DOHH2 (cell line): ENCODE results near the gene CEP350.

Experiments used
- H3F3A ChIP-seq: fragments of 200-600 bp; sonication (generic), shearing (Covaris generic); 2 replicates; pipeline ENCODE4 v1.6.0; 2016; ENCODE audit warnings: antibody characterized with exemption, mild to moderate bottlenecking; ENCODE audit not compliant: control insufficient read depth, insufficient read depth
- H3K27ac ChIP-seq: fragments of 200-600 bp; sonication (generic); 2 replicates; pipeline ENCODE4 v1.5.1; 2014; ENCODE audit warnings: low read depth, mild to moderate bottlenecking, low read length, moderate library complexity
- H3K27me3 ChIP-seq: fragments of 200-600 bp; sonication (generic); 2 replicates; pipeline ENCODE4 v1.6.1; 2014; ENCODE audit warnings: mild to moderate bottlenecking, low read length, mixed read lengths; ENCODE audit not compliant: control insufficient read depth
- H3K36me3 ChIP-seq: fragments of 200-600 bp; sonication (generic); 2 replicates; pipeline ENCODE4 v1.6.1; 2014; ENCODE audit warnings: mild to moderate bottlenecking, low read length, moderate library complexity, mixed read lengths; ENCODE audit not compliant: control insufficient read depth
- H3K4me1 ChIP-seq: fragments of 200-600 bp; sonication (generic); 2 replicates; pipeline ENCODE4 v1.6.1; 2014; ENCODE audit warnings: mild to moderate bottlenecking, low read length, mixed read lengths; ENCODE audit not compliant: control insufficient read depth
- H3K4me2 ChIP-seq: fragments of 200-600 bp; sonication (generic); 2 replicates; pipeline ENCODE4 v1.6.0; 2014; ENCODE audit warnings: mild to moderate bottlenecking, low read length, moderate library complexity
- H3K4me3 ChIP-seq: fragments of 200-600 bp; sonication (generic); 2 replicates; pipeline ENCODE4 v1.5.1; 2014; ENCODE audit warnings: mild to moderate bottlenecking, low read length, mixed read lengths
- H3K79me2 ChIP-seq: fragments of 200-600 bp; sonication (generic); 2 replicates; pipeline ENCODE4 v1.6.1; 2014; ENCODE audit warnings: mild to moderate bottlenecking, low read length, mixed read lengths; ENCODE audit not compliant: control insufficient read depth
- H3K9me2 ChIP-seq: fragments of 200-600 bp; sonication (generic); replicated peaks from 2 replicates; pipeline ENCODE4 v1.6.1; 2014; ENCODE audit warnings: mild to moderate bottlenecking, low read length, mixed read lengths; ENCODE audit not compliant: control insufficient read depth
- H3K9me3 ChIP-seq: fragments of 200-600 bp; sonication (generic); 2 replicates; pipeline ENCODE4 v1.6.1; 2014; ENCODE audit warnings: antibody characterized with exemption, low read length, mixed read lengths; ENCODE audit not compliant: control insufficient read depth, insufficient read depth
- H4K20me1 ChIP-seq: fragments of 200-600 bp; sonication (generic); 2 replicates; pipeline ENCODE4 v1.6.0; 2014; ENCODE audit warnings: low read depth, mild to moderate bottlenecking, antibody characterized with exemption, low read length, moderate library complexity; ENCODE audit not compliant: control insufficient read depth, insufficient read depth
- CTCF ChIP-seq: fragments of 200-600 bp; sonication (generic); IDR thresholded peaks from one replicate; pipeline ENCODE4 v1.5.1; 2014; ENCODE audit warnings: antibody characterized with exemption, mild to moderate bottlenecking, low read depth, low read length; ENCODE audit not compliant: poor library complexity, severe bottlenecking
- EZH2phosphoT487 ChIP-seq: fragments of 200-600 bp; sonication (generic); IDR thresholded peaks from 2 replicates; pipeline ENCODE4 v1.6.1; 2017; ENCODE audit warnings: borderline replicate concordance, mild to moderate bottlenecking, antibody characterized with exemption, low read length, moderate library complexity, mixed read lengths

Gene CEP350

DNA sequence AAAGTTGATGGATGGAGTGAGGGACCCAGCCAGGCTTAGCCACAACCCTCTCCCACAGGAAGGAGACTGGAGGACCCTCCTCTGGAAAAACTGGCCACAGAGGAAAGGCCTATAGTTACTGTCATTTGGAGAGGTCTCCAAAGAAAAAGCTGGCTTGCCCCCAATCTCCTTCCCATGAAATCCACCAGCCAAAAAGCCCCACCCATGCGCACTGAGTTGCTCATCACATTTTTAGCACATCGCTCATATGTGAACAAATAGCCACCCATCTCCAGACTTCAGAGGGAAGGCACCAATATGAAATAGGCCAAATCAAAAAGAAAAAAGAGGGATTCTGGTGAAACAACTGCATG is 163.1 kb downstream of the CEP350 start:
- TF ChIP-seq CTCF, result no peak
- TF ChIP-seq EZH2phosphoT487, result no peak
- Histone ChIP-seq H3K9me2 (no peaks in the 10 kb centered on the region), H3K79me2 (no peaks in the 10 kb centered on the region), H4K20me1 (no peaks in the 10 kb centered on the region), H3K4me1 (no peaks in the 10 kb centered on the region), H3K4me2 (no peak overlapping the region), H3K27me3 (no peaks in the 10 kb centered on the region), H3K36me3 (no peaks in the 10 kb centered on the region), H3F3A (no peaks in the 10 kb centered on the region), H3K9me3 (no peaks in the 10 kb centered on the region), H3K27ac (no peak overlapping the region), H3K4me3 (no peak overlapping the region)

GRCh38 chr1:180119837-180120236 is 165.2 kb downstream of the CEP350 start:
- H3F3A ChIP-seq, result no peaks in the 10 kb centered on the region
- H3K4me1 ChIP-seq, result no peaks in the 10 kb centered on the region
- H3K36me3 ChIP-seq, result no peaks in the 10 kb centered on the region
- H3K79me2 ChIP-seq, result no peaks in the 10 kb centered on the region
- H3K27me3 ChIP-seq, result no peaks in the 10 kb centered on the region
- H4K20me1 ChIP-seq, result no peaks in the 10 kb centered on the region
- H3K4me3 ChIP-seq, result no peak overlapping the region
- no peak overlapping the region for H3K27ac ChIP-seq
- TF ChIP-seq EZH2phosphoT487 (no peak), CTCF (no peak)
- H3K9me2 ChIP-seq, result no peaks in the 10 kb centered on the region
- no peak overlapping the region for H3K4me2 ChIP-seq
- no peaks in the 10 kb centered on the region for H3K9me3 ChIP-seq

DNA sequence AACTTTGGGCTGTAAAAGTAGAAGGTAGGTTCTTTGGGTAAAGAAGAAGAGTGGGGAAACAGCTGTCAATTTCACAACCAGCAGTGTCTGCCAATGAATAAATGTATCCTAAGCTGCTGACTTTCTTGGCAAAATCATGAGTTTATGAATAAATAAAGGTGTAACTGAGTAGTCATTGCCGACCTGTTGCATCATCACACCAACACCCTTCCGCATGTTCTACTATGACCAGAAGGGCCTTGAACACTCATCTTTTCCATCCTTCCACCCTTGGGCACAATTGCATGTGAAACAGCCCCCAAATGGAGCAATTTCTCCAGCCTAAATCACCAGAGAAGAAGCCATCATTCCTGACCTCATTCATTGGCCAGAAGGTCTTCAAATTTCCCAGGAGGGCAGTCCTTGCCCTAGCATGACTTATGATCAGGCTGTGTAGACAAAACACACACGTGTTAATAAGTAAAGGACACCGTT is 168.9 kb downstream of the CEP350 start:
- H3K4me3 ChIP-seq, result no peak overlapping the region
- H3K27me3 ChIP-seq, result no peaks in the 10 kb centered on the region
- H3K27ac ChIP-seq, result no peak overlapping the region
- no peaks in the 10 kb centered on the region for H3K36me3 ChIP-seq
- H3K4me2 ChIP-seq, result no peak overlapping the region
- TF ChIP-seq CTCF (no peak), EZH2phosphoT487 (no peak)
- H4K20me1 ChIP-seq, result no peaks in the 10 kb centered on the region
- no peaks in the 10 kb centered on the region for H3K9me3 ChIP-seq
- no peaks in the 10 kb centered on the region for H3K79me2 ChIP-seq
- no peaks in the 10 kb centered on the region for H3K9me2 ChIP-seq
- no peaks in the 10 kb centered on the region for H3F3A ChIP-seq
- H3K4me1 ChIP-seq, result no peaks in the 10 kb centered on the region

- Histone ChIP-seq H3K27ac (no peak overlapping the region), H3K9me3 (no peaks in the 10 kb centered on the region), H3F3A (no peaks in the 10 kb centered on the region), H3K4me3 (no peak overlapping the region), H3K4me1 (no peaks in the 10 kb centered on the region), H3K9me2 (no peaks in the 10 kb centered on the region), H3K27me3 (no peaks in the 10 kb centered on the region; the same call in 1 of the 2 replicates), H3K4me2 (no peak overlapping the region), H3K36me3 (no peaks in the 10 kb centered on the region), H3K79me2 (no peaks in the 10 kb centered on the region), H4K20me1 (no peaks in the 10 kb centered on the region)
- TF ChIP-seq CTCF, result no peak
- no peak for TF ChIP-seq EZH2phosphoT487
Observed at GRCh38 chr1:180130651-180131050, 176.0 kb downstream of the CEP350 start.
